ENCODE measurements around the gene DHX29. TPM values are rescaled to one million over a fixed set of nuclear protein-coding genes. Genes with fewer than 3 reads are reported as not detected.
"Not testable (repeated sequence)": the region's sequence is repeated elsewhere in the genome, so short reads cannot be mapped to it uniquely, and the experiment has no call there.

The DHX29 gene
- total RNA-seq, 2 experiments from 2014 or later: 13.0 to 15.5 TPM

DNA sequence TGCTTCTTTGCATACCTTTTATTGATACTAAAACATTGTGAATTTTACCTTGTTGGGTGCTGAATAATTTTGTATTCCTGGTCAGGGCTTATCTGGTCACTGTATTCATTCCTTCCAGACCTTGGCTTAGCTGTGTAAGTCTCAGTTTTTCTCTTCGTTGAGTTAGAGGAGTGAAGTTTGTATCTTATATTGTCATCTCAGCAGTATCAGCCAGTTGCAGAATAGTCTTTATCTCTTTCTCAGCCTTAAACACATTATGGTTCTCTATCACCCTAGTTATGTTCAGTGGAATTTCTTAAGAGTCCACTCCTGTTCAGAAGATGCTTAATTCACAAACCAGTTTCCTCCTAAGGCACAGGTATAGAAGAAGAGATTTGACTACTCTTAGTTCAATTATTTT, 25.5 kb upstream of the DHX29 start:
- POLR2A ChIA-PET: interaction anchor here (1.0 kb wide), 1 partner anchor 25 kb away, joined by 3 read pairs; the partner anchor contains the start of genes DHX29 and MTREX
- peaks cover 58% of the 10 kb centered on the region for H3K36me3 Mint-ChIP-seq (ENCODE audit: low read depth)
- CTCF ChIA-PET: no interaction called here
- no peak overlapping the region for H3K27ac Mint-ChIP-seq
- no peaks in the 10 kb centered on the region for H3K27me3 Mint-ChIP-seq
- H3K4me3 Mint-ChIP-seq: no peak overlapping the region
- H3K4me1 Mint-ChIP-seq: peaks cover 9% of the 10 kb centered on the region
- H3K9me3 Mint-ChIP-seq: no peaks in the 10 kb centered on the region
- no peak for DNase-seq

- DNase-seq: no peak
- peaks cover 58% of the 10 kb centered on the region for H3K36me3 Mint-ChIP-seq (ENCODE audit: low read depth)
- H3K4me1 Mint-ChIP-seq: peaks cover 17% of the 10 kb centered on the region
- POLR2A ChIA-PET: no interaction called here
- CTCF ChIA-PET: no interaction called here
- H3K27me3 Mint-ChIP-seq: no peaks in the 10 kb centered on the region
- no peak overlapping the region for H3K27ac Mint-ChIP-seq
- H3K9me3 Mint-ChIP-seq: no peaks in the 10 kb centered on the region
- no peak overlapping the region for H3K4me3 Mint-ChIP-seq
These were observed 23.8 kb upstream of the DHX29 start for GRCh38 chr5:55331321-55331720.

GRCh38 chr5:55327281-55327680, 19.8 kb upstream of the DHX29 start:
- Mint-ChIP-seq H3K36me3 (ENCODE audit: low read depth) (peaks cover 49% of the 10 kb centered on the region), H3K4me1 (peaks cover 22% of the 10 kb centered on the region), H3K27me3 (no peaks in the 10 kb centered on the region), H3K27ac (peak overlapping the region; percentile 51), H3K9me3 (no peaks in the 10 kb centered on the region), H3K4me3 (no peak overlapping the region)
- no peak for DNase-seq
- ChIA-PET CTCF (interaction anchor here (0.8 to 1.6 kb wide), 2 partner anchors 15 to 16 kb away, joined by 3 to 5 read pairs; no protein-coding TSS in a partner anchor), POLR2A (interaction anchor here (1.4 kb wide), 1 partner anchor 20 kb away, joined by 4 read pairs; the partner anchor contains the start of genes DHX29 and MTREX)

DNA sequence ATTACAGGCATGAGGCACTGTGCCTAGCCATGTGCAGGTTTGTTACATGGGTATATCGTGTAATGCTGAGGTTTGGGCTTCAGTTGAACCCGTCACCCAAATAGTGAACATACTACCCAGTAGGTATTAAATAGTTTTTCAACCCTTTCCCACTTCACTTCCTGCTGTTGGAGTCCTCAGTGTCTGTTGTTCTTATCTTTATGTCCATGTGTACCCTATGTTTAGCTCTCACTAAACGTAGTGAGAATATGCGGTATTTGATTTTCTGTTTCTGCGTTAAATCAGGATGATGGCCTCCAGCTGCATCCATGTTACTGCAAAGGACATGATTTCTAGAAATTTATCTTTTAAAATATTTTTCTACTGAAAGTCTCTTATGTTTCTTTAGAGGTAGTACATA, 18.1 kb upstream of the DHX29 start:
- Mint-ChIP-seq H3K27ac (no peak overlapping the region), H3K36me3 (ENCODE audit: low read depth) (peaks cover 34% of the 10 kb centered on the region), H3K4me3 (no peak overlapping the region), H3K9me3 (no peaks in the 10 kb centered on the region), H3K27me3 (no peaks in the 10 kb centered on the region), H3K4me1 (peaks cover 22% of the 10 kb centered on the region)
- DNase-seq: no peak
- ChIA-PET CTCF (interaction anchor here (1.8 to 2.7 kb wide), 2 partner anchors 19 to 367 kb away, joined by 5 to 11 read pairs; partner anchors contain the start of gene DHX29), POLR2A (interaction anchor here (1.0 kb wide), 1 partner anchor 17 kb away, joined by 3 read pairs; no protein-coding TSS in a partner anchor)

GRCh38 chr5:55324815-55325418, 17.4 kb upstream of the DHX29 start:
- POLR2A ChIA-PET: interaction anchor here (1.0 kb wide), 1 partner anchor 18 kb away, joined by 3 read pairs; no protein-coding TSS in a partner anchor
- Mint-ChIP-seq H3K36me3 (ENCODE audit: low read depth) (peaks cover 28% of the 10 kb centered on the region), H3K27me3 (no peaks in the 10 kb centered on the region), H3K4me3 (no peak overlapping the region), H3K4me1 (peaks cover 18% of the 10 kb centered on the region), H3K9me3 (no peaks in the 10 kb centered on the region), H3K27ac (peak overlapping the region; percentile 17)
- no peak for DNase-seq
- CTCF ChIA-PET: interaction anchor here (0.6 to 2.7 kb wide), 6 partner anchors 18 to 1895 kb away, joined by 3 to 11 read pairs (median 4); partner anchors contain the start of gene DHX29

DNA sequence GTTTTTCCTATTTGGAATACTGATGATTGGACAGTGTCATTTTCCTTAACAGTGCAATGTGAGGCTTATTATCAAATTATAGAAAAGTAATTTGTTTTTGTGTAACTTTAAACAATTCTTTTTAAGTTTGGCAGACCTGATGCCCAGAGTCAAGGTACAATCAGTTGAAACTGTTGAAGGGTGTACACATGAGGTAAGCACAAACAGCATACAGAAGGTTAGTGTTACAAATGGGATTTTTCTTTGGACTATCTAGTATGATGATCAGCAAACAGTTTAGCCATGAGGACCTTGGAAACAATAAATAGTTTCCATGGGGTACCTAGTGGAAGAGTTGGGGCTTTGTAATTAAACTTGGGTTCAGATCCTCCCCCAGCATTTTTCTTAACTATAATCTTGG, 16.5 kb upstream of the DHX29 start:
- Mint-ChIP-seq H3K9me3 (no peaks in the 10 kb centered on the region), H3K4me3 (no peak overlapping the region), H3K27me3 (no peaks in the 10 kb centered on the region), H3K36me3 (ENCODE audit: low read depth) (peaks cover 20% of the 10 kb centered on the region), H3K4me1 (peaks cover 18% of the 10 kb centered on the region), H3K27ac (no peak overlapping the region)
- DNase-seq: no peak
- ChIA-PET POLR2A (interaction anchor here (0.6 kb wide), 1 partner anchor 17 kb away, joined by 3 read pairs; no protein-coding TSS in a partner anchor), CTCF (interaction anchor here (0.7 to 2.7 kb wide), 4 partner anchors 67 to 368 kb away, joined by 3 to 11 read pairs (median 4); no protein-coding TSS in a partner anchor)

DNA sequence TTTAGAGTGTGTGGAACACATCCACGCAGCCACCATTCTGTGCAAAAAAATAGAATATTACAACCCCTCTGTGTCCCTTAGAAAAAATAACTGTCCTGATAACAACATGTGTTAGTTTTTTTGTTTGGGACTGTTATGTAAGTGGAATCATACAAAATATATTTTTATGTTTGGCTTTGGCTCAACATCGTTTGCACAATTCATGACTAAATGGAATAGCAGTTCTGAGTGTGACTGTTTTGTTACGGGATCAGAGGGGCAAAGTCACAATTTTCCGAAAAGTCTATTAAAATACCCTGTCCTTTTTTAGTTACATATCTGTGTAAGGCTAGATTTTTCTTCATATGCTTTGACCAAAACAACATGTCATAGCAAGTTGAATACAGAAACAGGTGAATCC, 13.1 kb upstream of the DHX29 start:
- ChIA-PET CTCF (no interaction called here), POLR2A (no interaction called here)
- Mint-ChIP-seq H3K9me3 (peaks cover 14% of the 10 kb centered on the region), H3K27ac (no peak overlapping the region), H3K4me3 (no peak overlapping the region), H3K36me3 (ENCODE audit: low read depth) (peaks cover 23% of the 10 kb centered on the region), H3K4me1 (peaks cover 9% of the 10 kb centered on the region), H3K27me3 (no peaks in the 10 kb centered on the region)
- no peak for DNase-seq

- ChIA-PET POLR2A (interaction anchor here (1.0 kb wide), 1 partner anchor 12 kb away, joined by 5 read pairs; the partner anchor contains the start of gene MTREX), CTCF (no interaction called here)
- DNase-seq: no peak
- H3K36me3 Mint-ChIP-seq (ENCODE audit: low read depth): peaks cover 23% of the 10 kb centered on the region
- no peak overlapping the region for H3K4me3 Mint-ChIP-seq
- peaks cover 14% of the 10 kb centered on the region for H3K9me3 Mint-ChIP-seq
- no peak overlapping the region for H3K27ac Mint-ChIP-seq
- no peaks in the 10 kb centered on the region for H3K27me3 Mint-ChIP-seq
- H3K4me1 Mint-ChIP-seq: peaks cover 8% of the 10 kb centered on the region
These were observed 12.0 kb upstream of the DHX29 start for GRCh38 chr5:55319491-55319890.

DNA sequence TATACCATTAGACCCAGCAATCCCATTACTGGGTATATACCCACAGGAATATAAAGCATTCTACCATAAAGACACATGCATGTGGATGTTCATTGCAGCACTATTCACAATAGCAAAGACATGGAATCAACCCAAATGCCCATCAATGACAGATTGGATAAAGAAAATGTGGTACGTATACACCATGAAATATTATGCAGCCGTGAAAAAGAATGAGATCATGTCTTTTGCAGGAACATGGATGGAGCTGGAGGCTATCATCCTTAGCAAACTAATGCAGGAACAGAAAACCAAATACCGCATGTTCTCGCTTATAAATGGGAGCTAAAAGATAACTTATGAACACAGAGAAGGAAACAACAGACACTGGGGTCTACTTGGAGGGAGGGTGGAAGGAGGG, 10.7 kb upstream of the DHX29 start:
- H3K4me3 Mint-ChIP-seq, DNase-seq, H3K27me3 Mint-ChIP-seq, POLR2A ChIA-PET, H3K27ac Mint-ChIP-seq: not testable (repeated sequence)
- CTCF ChIA-PET: interaction anchor here (1.1 kb wide), 1 partner anchor 11 kb away, joined by 4 read pairs; the partner anchor contains the start of genes DHX29 and MTREX
- H3K36me3 Mint-ChIP-seq (ENCODE audit: low read depth): peaks cover 32% of the 10 kb centered on the region
- peaks cover 16% of the 10 kb centered on the region for H3K9me3 Mint-ChIP-seq
- peaks cover 16% of the 10 kb centered on the region for H3K4me1 Mint-ChIP-seq

GRCh38 chr5:55316837-55317236, 9.3 kb upstream of the DHX29 start:
- ChIA-PET POLR2A (interaction anchor here (0.7 kb wide), 1 partner anchor 10 kb away, joined by 3 read pairs; the partner anchor contains the start of genes DHX29 and MTREX), CTCF (no interaction called here)
- Mint-ChIP-seq H3K27ac (no peak overlapping the region), H3K4me3 (no peak overlapping the region), H3K4me1 (peaks cover 20% of the 10 kb centered on the region), H3K27me3 (no peaks in the 10 kb centered on the region), H3K9me3 (peaks cover 16% of the 10 kb centered on the region), H3K36me3 (ENCODE audit: low read depth) (peaks cover 36% of the 10 kb centered on the region)
- DNase-seq: no peak

DNA sequence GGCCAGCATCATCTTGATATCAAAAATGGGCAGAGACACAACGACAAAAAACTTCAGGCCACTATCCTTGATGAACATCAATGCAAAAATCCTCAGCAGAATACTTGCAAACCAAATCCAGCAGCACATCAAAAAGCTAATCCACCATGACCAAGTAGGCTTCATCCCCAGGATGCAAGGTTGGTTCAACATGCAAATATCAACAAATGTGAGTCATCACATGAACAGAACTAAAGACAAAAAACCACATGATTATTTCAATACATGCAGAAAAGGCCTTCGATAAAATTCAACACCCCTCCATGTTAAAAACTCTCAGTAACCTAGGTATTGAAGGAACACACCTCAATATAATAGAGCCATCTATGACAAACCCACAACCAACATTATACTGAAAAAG, 8.8 kb upstream of the DHX29 start:
- DNase-seq: no peak
- Mint-ChIP-seq H3K36me3 (ENCODE audit: low read depth) (peaks cover 40% of the 10 kb centered on the region), H3K9me3 (peaks cover 16% of the 10 kb centered on the region), H3K27me3 (no peaks in the 10 kb centered on the region), H3K27ac (no peak overlapping the region), H3K4me1 (peaks cover 24% of the 10 kb centered on the region), H3K4me3 (no peak overlapping the region)
- ChIA-PET CTCF (no interaction called here), POLR2A (no interaction called here)

DNA sequence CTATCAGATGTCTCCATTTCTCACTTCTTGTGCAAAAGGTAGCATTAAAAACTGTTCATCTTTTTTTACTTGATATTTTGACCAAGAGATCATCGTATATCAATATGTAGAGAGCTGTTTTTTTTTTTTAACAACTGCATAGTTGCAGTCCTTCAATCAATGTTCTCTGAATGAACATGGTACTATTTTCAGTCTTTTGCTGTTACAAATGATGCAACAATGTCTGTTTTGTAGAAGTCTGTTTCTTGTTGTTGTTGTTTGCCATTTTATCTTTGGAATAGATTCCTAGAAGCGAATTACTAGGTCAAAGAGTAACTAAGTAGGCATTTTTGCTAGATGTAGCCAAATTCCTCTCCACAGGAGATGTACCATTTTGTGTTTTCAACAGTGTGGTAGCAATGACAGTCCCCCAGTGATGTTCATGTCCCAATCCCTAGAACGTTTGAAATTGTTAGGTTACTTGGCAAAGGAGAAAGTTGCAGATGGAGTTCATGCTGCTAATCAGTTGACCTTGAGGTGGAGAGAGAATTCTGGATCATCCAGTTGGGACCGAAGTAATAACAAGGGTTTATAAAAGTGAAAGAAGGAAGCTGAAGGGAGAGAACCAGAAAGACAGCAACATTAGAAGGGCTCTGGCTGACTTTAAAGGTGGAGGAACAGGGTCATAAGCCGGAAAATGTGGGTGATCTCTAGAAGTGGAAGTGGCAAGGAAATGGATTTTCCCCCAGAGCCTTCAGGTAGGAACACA, 6.5 kb upstream of the DHX29 start:
- Mint-ChIP-seq H3K27ac (no peak overlapping the region), H3K4me3 (no peak overlapping the region), H3K36me3 (ENCODE audit: low read depth) (peaks cover 43% of the 10 kb centered on the region), H3K4me1 (peaks cover 32% of the 10 kb centered on the region), H3K27me3 (no peaks in the 10 kb centered on the region), H3K9me3 (peaks cover 16% of the 10 kb centered on the region)
- ChIA-PET CTCF (no interaction called here), POLR2A (no interaction called here)
- no peak for DNase-seq

- ChIA-PET CTCF (interaction anchor here (0.7 to 3.3 kb wide), 4 partner anchors 15 to 246 kb away, joined by 3 to 19 read pairs (median 4); partner anchors contain the start of gene CCNO), POLR2A (interaction anchor here (0.7 to 2.9 kb wide), 11 partner anchors 11 to 397 kb away, joined by 3 to 19 read pairs (median 4); partner anchors contain the start of gene PLPP1)
- peaks cover 20% of the 10 kb centered on the region for H3K36me3 Mint-ChIP-seq (ENCODE audit: low read depth)
- H3K4me1 Mint-ChIP-seq: peaks cover 22% of the 10 kb centered on the region
- H3K27ac Mint-ChIP-seq: no peak overlapping the region
- peak; percentile 25 for DNase-seq
- H3K4me3 Mint-ChIP-seq: no peak overlapping the region
- H3K9me3 Mint-ChIP-seq: peaks cover 2% of the 10 kb centered on the region
- no peaks in the 10 kb centered on the region for H3K27me3 Mint-ChIP-seq
These were observed 851 bp upstream of the DHX29 start for GRCh38 chr5:55308254-55308836.

Data from activated CD4-positive, alpha-beta memory T cell treated with anti-CD3 and anti-CD28 coated beads, Interleukin-2, amount 10 ng/mL, durations not matched to agents 7 days and 5 days (primary cell).